Tibial nerve (tissue), 4 donors: ENCODE measurements around the gene PZP.

Source experiments
- EP300 ChIP-seq, 2 donors: sonication (generic); formaldehyde crosslinking; IDR thresholded peaks; one replicate each; pipeline ENCODE4 v1.6.1; 2017; ENCODE audit warnings: antibody characterized with exemption in 2 of 2, mild to moderate bottlenecking in 1 of 2
- POLR2A ChIP-seq, 2 donors: fragments of 450-650 bp; IDR thresholded peaks; one replicate each; pipeline ENCODE4 v1.6.1; 2017; ENCODE audit warnings: antibody characterized with exemption in 2 of 2, mild to moderate bottlenecking in 2 of 2, moderate library complexity in 2 of 2
- TF ChIP-seq, protein P1 (sequence below), 5 experiments: fragments of 200-600 bp in 3 of 5; fragments of 450-650 bp in 2 of 5; sonication (generic) in 3 of 5; IDR thresholded peaks; one replicate each; pipeline ENCODE4 v1.5.1; 2016 to 2019; ENCODE audit warnings: antibody characterized with exemption in 5 of 5, mild to moderate bottlenecking in 3 of 5, moderate library complexity in 2 of 5

GRCh38 chr12:9118158-9118557, 90.0 kb downstream of the PZP start:
- TF ChIP-seq, protein P1, sequence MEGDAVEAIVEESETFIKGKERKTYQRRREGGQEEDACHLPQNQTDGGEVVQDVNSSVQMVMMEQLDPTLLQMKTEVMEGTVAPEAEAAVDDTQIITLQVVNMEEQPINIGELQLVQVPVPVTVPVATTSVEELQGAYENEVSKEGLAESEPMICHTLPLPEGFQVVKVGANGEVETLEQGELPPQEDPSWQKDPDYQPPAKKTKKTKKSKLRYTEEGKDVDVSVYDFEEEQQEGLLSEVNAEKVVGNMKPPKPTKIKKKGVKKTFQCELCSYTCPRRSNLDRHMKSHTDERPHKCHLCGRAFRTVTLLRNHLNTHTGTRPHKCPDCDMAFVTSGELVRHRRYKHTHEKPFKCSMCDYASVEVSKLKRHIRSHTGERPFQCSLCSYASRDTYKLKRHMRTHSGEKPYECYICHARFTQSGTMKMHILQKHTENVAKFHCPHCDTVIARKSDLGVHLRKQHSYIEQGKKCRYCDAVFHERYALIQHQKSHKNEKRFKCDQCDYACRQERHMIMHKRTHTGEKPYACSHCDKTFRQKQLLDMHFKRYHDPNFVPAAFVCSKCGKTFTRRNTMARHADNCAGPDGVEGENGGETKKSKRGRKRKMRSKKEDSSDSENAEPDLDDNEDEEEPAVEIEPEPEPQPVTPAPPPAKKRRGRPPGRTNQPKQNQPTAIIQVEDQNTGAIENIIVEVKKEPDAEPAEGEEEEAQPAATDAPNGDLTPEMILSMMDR (IDR thresholded peaks at IDR 0.05) = no peak
- no peak for TF ChIP-seq POLR2A (IDR thresholded peaks at IDR 0.05)
- peak; percentile 49 to 84 for TF ChIP-seq EP300 (IDR thresholded peaks at IDR 0.05)
